ENCODE results near the gene ATF2. TPM values are rescaled to one million over a fixed set of nuclear protein-coding genes. Genes with fewer than 3 reads are reported as not detected.

The ATF2 gene
- polyA plus RNA-seq, 4 donors, result 54.6 to 69.4 (median 60.7) TPM

GRCh38 chr2:175030380-175031271 is 137.4 kb downstream of the ATF2 start:
- DNase-seq (ENCODE audit: low read depth in 4 of 4, low spot score in 2 of 4), result no peak

GRCh38 chr2:175027755-175028154 is 140.2 kb downstream of the ATF2 start:
- no peak for DNase-seq (ENCODE audit: low read depth in 4 of 4, low spot score in 2 of 4)

GRCh38 chr2:175026385-175026784 is 141.6 kb downstream of the ATF2 start:
- DNase-seq (ENCODE audit: low read depth in 4 of 4, low spot score in 2 of 4), result no peak

DNA sequence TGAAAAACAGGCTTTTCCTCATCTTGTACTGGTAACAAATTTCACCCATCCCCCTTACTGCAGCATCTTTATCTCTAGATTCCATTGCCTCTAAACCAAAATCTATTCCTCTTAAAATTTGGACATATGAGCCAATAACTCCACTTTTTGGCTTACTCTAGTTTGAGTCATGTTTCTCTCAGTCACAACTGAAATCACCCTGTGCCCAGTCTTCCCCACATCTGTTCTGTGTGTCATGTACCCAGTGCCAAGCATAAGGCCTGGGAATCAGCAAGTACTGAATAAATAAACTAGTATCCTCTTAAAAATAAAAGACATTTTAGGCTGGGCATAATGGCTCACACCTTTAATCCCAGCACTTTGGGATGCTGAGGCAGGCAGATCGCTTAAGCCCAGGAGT is 142.1 kb downstream of the ATF2 start:
- DNase-seq (ENCODE audit: low read depth in 4 of 4, low spot score in 2 of 4), result no peak

DNA sequence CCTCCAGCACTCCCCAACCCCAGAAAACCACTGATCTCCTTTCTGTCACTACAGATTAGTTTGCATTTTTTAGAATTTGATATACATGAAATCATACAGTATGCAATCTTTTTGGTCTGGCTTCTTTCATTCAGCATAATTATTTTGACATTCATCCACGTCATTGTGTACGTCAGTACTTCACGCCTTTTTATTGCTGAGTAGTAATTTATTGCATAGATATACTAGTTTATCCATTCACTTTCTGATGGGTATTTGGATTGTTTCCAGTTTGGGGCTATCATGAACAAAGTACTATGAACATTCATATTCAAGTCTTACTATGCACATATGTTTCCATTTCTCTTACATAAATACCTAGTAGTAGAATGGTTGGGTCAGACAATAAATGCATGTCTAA is 142.8 kb downstream of the ATF2 start:
- no peak for DNase-seq (ENCODE audit: low read depth in 4 of 4, low spot score in 2 of 4)

DNA sequence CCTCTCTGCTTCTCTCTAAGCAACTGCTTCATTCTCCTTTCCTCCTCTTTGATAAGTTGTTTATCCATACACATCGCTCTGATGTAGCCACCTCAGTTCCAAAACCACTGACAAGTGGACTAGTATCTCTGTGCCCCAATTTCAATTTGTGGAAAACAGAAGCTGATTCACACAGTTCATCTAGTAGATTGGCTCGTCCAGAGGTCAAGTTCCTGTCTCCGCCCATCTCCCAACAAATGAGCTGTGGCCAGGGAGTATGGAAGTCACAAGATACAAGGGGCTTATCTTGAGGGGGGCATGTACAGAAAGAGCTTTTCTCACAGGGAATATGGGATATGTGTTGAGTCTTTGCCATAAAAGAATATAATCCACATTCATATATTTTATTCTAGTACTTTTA is 145.1 kb downstream of the ATF2 start:
- DNase-seq (ENCODE audit: low read depth in 4 of 4, low spot score in 2 of 4), result no peak

Other genes with a start within 250 kb of the ATF2 start
- gene CHN1, start 162.8 kb downstream of the ATF2 start, polyA plus RNA-seq (ENCODE audit: insufficient read length in 4 of 4), result 10 to 100 TPM; 21.1 to 29.1 (median 26.8) TPM
- gene ATP5MC3, start 13.5 kb upstream of the ATF2 start, polyA plus RNA-seq (ENCODE audit: insufficient read length in 4 of 4), result 100 to 1,000 TPM; 309 to 407 (median 365) TPM